ENCODE data around the gene TET2. TPM values are rescaled to one million over a fixed set of nuclear protein-coding genes. Genes with fewer than 3 reads are reported as not detected.

TET2 gene
- total RNA-seq, 4 donors from 2014 or later, result 19.1 to 36.8 (median 30.4) TPM

- no peaks in the 10 kb centered on the region for H3K4me1 ChIP-seq
- intact Hi-C loops (cut with DNase I), result no loop called here
- H3K27me3 ChIP-seq, result no peaks in the 10 kb centered on the region
- no peak overlapping the region for H3K27ac ChIP-seq
- H3K9me3 ChIP-seq, result peaks cover 0 to 10% (median 5%) of the 10 kb centered on the region in 3 donors
- 71 to 79% methylated on average over 5 of the region's 5 CpGs for WGBS, 2 donors
- no peak overlapping the region for H3K4me3 ChIP-seq
- TF ChIP-seq, protein P1, sequence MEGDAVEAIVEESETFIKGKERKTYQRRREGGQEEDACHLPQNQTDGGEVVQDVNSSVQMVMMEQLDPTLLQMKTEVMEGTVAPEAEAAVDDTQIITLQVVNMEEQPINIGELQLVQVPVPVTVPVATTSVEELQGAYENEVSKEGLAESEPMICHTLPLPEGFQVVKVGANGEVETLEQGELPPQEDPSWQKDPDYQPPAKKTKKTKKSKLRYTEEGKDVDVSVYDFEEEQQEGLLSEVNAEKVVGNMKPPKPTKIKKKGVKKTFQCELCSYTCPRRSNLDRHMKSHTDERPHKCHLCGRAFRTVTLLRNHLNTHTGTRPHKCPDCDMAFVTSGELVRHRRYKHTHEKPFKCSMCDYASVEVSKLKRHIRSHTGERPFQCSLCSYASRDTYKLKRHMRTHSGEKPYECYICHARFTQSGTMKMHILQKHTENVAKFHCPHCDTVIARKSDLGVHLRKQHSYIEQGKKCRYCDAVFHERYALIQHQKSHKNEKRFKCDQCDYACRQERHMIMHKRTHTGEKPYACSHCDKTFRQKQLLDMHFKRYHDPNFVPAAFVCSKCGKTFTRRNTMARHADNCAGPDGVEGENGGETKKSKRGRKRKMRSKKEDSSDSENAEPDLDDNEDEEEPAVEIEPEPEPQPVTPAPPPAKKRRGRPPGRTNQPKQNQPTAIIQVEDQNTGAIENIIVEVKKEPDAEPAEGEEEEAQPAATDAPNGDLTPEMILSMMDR (IDR thresholded peaks at IDR 0.05), result no peak
- TF ChIP-seq POLR2A (IDR thresholded peaks at IDR 0.05), result no peak
- DNase-seq, result no peak
- H3K36me3 ChIP-seq, result no peaks in the 10 kb centered on the region
These were observed 158.6 kb downstream of the TET2 start for GRCh38 chr4:105305019-105305836.

- intact Hi-C loops (cut with DNase I), result no loop called here
- H3K9me3 ChIP-seq, result peaks cover 0 to 10% (median 5%) of the 10 kb centered on the region in 3 donors
- no peak for DNase-seq
- whole genome bisulfite sequencing, 2 donors, result 65 to 70% methylated on average over 5 of the region's 5 CpGs
- no peaks in the 10 kb centered on the region for H3K36me3 ChIP-seq
- H3K4me3 ChIP-seq, result no peak overlapping the region
- H3K4me1 ChIP-seq, result no peaks in the 10 kb centered on the region
- TF ChIP-seq, protein P1 (IDR thresholded peaks at IDR 0.05), result no peak
- no peak for TF ChIP-seq POLR2A (IDR thresholded peaks at IDR 0.05)
- H3K27me3 ChIP-seq, result no peaks in the 10 kb centered on the region
- H3K27ac ChIP-seq, result no peak overlapping the region
These were observed 159.6 kb downstream of the TET2 start for GRCh38 chr4:105306158-105306781.

GRCh38 chr4:105306820-105307219 is 160.1 kb downstream of the TET2 start:
- no peak for DNase-seq
- Histone ChIP-seq H3K27me3 (no peaks in the 10 kb centered on the region), H3K36me3 (no peaks in the 10 kb centered on the region), H3K27ac (no peak overlapping the region), H3K4me1 (no peaks in the 10 kb centered on the region), H3K9me3 (peaks cover 0 to 10% (median 5%) of the 10 kb centered on the region in 3 donors), H3K4me3 (no peak overlapping the region)
- WGBS, 2 donors, result 86 to 95% methylated on average over 3 of the region's 3 CpGs
- TF ChIP-seq, protein P1 (IDR thresholded peaks at IDR 0.05), result no peak
- TF ChIP-seq POLR2A (IDR thresholded peaks at IDR 0.05), result no peak
- intact Hi-C loops (cut with DNase I), result no loop called here

DNA sequence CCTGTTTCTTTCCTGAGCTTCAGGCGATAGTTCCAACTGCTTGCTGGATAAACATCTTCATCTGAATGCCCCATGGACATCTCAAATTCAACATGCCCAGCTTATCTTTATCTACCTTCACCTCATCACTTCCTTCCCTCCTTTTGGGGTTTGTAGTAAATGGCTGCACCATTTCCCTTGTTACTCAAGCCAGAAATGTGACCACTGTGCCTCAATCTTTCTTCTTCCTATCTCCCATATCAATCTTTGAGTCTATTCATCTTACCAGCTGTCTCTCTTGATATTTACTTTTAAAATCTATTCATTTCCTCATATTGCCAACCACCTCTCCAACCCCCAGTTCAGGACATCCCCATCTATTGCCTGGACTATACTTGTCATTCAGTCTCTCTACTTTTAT is 171.8 kb downstream of the TET2 start:
- Histone ChIP-seq H3K27me3 (no peaks in the 10 kb centered on the region), H3K9me3 (no peaks in the 10 kb centered on the region), H3K36me3 (no peaks in the 10 kb centered on the region), H3K27ac (no peak overlapping the region), H3K4me1 (no peaks in the 10 kb centered on the region), H3K4me3 (no peak overlapping the region)
- intact Hi-C loops (cut with DNase I), result no loop called here
- WGBS, 2 donors, result 84 to 100% methylated on average over 1 of the region's 1 CpG
- no peak for DNase-seq
- TF ChIP-seq, protein P1 (IDR thresholded peaks at IDR 0.05), result no peak
- TF ChIP-seq POLR2A (IDR thresholded peaks at IDR 0.05), result no peak

GRCh38 chr4:105327222-105327621 is 180.5 kb downstream of the TET2 start:
- H3K27me3 ChIP-seq, result no peaks in the 10 kb centered on the region
- TF ChIP-seq POLR2A (IDR thresholded peaks at IDR 0.05), result no peak
- TF ChIP-seq, protein P1 (IDR thresholded peaks at IDR 0.05), result no peak
- H3K36me3 ChIP-seq, result no peaks in the 10 kb centered on the region
- H3K27ac ChIP-seq, result no peak overlapping the region
- intact Hi-C loops (cut with DNase I), result no loop called here
- H3K9me3 ChIP-seq, result no peaks in the 10 kb centered on the region
- no peaks in the 10 kb centered on the region for H3K4me1 ChIP-seq
- H3K4me3 ChIP-seq, result no peak overlapping the region
- 65 to 70% methylated on average over 2 of the region's 2 CpGs for WGBS, 2 donors
- no peak for DNase-seq
